ENCODE measurements around the gene PTK6.

GRCh38 chr20:63500902-63501817 lies 36.0 kb downstream of the PTK6 start:
- TF ChIP-seq POLR2AphosphoS5 (IDR thresholded peaks at IDR 0.05; ENCODE audit: borderline replicate concordance, low read depth, low read length) (no peak), EZH2 (IDR thresholded peaks at IDR 0.05) (no peak)
